Tibial nerve (tissue), 4 donors: ENCODE data around the gene RNF208. TPM values are rescaled to one million over a fixed set of nuclear protein-coding genes. Genes with fewer than 3 reads are reported as not detected.

Experiments
- DNase-seq, 2 donors: peaks; one replicate each; pipeline ENCODE4 v3.0.0-alpha.2; 2019; ENCODE audit warnings: low spot score in 2 of 2
- H3K27ac ChIP-seq, 4 donors: fragments of 200-600 bp; sonication (generic) in 3 of 4; one replicate each; pipeline ENCODE4 v1.5.1; 2017 to 2019; ENCODE audit warnings: mild to moderate bottlenecking in 1 of 4
- H3K27me3 ChIP-seq, 2 donors: fragments of 200-600 bp; sonication (generic) in 1 of 2; one replicate each; pipeline versions ENCODE4 v1.5.1 to v1.6.0; 2017 to 2019
- H3K36me3 ChIP-seq, 3 donors: fragments of 200-600 bp; sonication (generic); one replicate each; pipeline ENCODE4 v1.5.1; 2018 to 2019
- H3K4me1 ChIP-seq, 4 donors: fragments of 200-600 bp; sonication (generic) in 3 of 4; one replicate each; pipeline ENCODE4 v1.5.1; 2017 to 2019
- H3K4me3 ChIP-seq, 4 donors: fragments of 200-600 bp; sonication (generic) in 3 of 4; one replicate each; pipeline ENCODE4 v1.5.1; 2017 to 2019; ENCODE audit warnings: mild to moderate bottlenecking in 1 of 4, moderate library complexity in 1 of 4
- H3K9me3 ChIP-seq, 4 donors: fragments of 200-600 bp; sonication (generic) in 3 of 4; one replicate each; pipeline ENCODE4 v1.5.1; 2017 to 2019
- EP300 ChIP-seq, 2 donors: sonication (generic); formaldehyde crosslinking; IDR thresholded peaks; one replicate each; pipeline ENCODE4 v1.6.1; 2017; ENCODE audit warnings: antibody characterized with exemption in 2 of 2, mild to moderate bottlenecking in 1 of 2
- POLR2A ChIP-seq, 2 donors: fragments of 450-650 bp; IDR thresholded peaks; one replicate each; pipeline ENCODE4 v1.6.1; 2017; ENCODE audit warnings: antibody characterized with exemption in 2 of 2, mild to moderate bottlenecking in 2 of 2, moderate library complexity in 2 of 2
- WGBS, 2 donors: methylation state at CpG; one replicate each; pipeline ENCODE4 v1.1.5; 2018; 5-methylcytosine and 5-hydroxymethylcytosine counted together
- total RNA-seq, 4 donors: library from RNA; depleted of rRNA; stranded (reverse); fragments of >200 nt; gene quantifications; one replicate each; pipeline ENCODE4 v1.1.0, GENCODE V29; 2016
- TF ChIP-seq, protein P1 (sequence below), 5 experiments: fragments of 200-600 bp in 3 of 5; fragments of 450-650 bp in 2 of 5; sonication (generic) in 3 of 5; IDR thresholded peaks; one replicate each; pipeline ENCODE4 v1.5.1; 2016 to 2019; ENCODE audit warnings: antibody characterized with exemption in 5 of 5, mild to moderate bottlenecking in 3 of 5, moderate library complexity in 2 of 5

RNF208 gene
- total RNA-seq, 4 donors from 2014 or later: 0.63 to 8.1 (median 1.5) TPM

DNA sequence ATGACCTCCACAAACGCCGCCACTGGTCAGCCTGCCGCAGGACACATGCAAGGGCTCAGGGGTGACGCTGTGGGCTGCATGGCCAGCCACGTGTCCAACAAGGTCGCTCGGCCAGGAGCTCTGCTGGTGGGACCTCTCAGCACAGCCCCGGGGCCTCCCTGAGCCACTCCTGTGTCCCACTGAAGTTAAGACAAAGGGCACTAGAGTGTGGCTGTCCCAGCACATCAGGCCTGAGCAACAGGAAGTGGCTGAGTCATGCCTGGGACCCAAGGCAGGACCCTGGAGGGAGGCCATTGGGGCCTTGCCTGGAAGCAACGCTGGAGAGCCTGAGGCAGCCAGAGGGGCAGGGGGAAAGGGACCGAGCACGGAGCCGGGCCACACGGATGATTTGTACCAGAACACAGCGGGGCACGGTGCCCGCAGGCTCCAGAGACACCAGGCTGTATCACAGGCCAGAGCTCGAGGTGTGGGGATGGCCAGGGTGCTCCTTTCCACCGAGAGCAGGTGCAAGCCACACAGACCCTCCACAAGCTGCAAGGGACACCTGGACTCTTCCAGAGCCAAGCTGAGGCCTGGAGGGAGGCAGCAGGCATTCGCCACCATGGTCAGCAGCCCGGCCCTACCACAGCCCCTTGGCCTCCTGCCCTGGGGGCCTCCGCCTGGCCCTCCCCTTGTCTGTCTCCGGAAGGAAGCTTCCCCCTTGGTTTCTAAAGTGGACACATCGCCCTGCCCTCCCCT is 43.7 kb downstream of the RNF208 start:
- WGBS, 2 donors: 76 to 81% methylated on average over 15 to 21 of the region's 23 CpGs
- H3K36me3 ChIP-seq: peaks cover 3 to 66% (median 42%) of the 10 kb centered on the region in 3 donors

DNA sequence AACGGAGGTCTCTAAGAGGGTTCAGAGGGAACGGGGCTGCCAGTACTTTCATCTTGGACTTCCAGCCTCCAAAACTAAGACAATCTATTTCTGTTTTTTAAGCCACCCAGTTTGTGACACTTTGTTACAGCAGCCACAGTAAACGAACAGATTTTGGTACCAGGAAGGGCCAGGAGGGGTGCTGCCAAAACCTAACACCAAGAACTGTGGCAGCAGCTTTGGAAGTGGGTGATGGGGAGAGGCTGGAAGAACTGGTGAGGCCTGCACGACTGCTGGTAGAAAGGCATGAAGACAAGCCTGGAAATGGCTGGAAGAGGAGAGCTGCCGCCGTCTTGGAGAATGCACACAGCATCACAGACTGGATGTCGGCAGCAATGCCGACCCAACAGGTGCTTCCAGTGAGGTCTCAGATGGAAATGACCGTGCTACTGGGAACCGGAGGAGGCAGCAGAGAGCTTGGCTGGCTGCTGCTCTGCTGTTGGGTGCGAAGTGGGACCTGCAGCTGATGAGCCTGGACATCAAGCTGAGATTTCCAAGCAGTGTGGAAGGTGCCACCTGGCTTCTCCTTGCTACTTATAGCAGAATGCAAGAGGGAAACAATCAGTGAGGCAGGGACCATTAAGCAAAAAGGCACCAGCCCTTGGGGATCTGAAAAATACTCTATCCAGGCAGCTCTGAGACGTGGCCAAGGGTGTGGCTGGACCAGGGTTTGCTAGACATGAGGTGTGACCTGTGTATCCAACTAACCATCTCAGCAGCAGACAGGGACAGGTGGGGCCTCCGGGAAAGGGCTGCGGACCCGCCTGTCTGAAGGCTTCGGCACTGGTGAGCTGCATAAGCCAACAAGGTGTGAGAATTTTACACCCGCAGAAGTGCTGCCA is 45.5 kb downstream of the RNF208 start:
- WGBS, 2 donors: 51 to 61% methylated on average over 16 to 17 of the region's 17 CpGs
- H3K27ac ChIP-seq: no peak overlapping the region
- no peak for DNase-seq

More for the DNA sequence above, 43.7 kb downstream of the RNF208 start:
- H3K4me3 ChIP-seq: no peak overlapping the region
- H3K4me1 ChIP-seq: peaks cover 0 to 8% (median 0%) of the 10 kb centered on the region in 4 donors
- TF ChIP-seq EP300 (IDR thresholded peaks at IDR 0.05): no peak
- no peak for TF ChIP-seq POLR2A (IDR thresholded peaks at IDR 0.05)
- TF ChIP-seq, protein P1, sequence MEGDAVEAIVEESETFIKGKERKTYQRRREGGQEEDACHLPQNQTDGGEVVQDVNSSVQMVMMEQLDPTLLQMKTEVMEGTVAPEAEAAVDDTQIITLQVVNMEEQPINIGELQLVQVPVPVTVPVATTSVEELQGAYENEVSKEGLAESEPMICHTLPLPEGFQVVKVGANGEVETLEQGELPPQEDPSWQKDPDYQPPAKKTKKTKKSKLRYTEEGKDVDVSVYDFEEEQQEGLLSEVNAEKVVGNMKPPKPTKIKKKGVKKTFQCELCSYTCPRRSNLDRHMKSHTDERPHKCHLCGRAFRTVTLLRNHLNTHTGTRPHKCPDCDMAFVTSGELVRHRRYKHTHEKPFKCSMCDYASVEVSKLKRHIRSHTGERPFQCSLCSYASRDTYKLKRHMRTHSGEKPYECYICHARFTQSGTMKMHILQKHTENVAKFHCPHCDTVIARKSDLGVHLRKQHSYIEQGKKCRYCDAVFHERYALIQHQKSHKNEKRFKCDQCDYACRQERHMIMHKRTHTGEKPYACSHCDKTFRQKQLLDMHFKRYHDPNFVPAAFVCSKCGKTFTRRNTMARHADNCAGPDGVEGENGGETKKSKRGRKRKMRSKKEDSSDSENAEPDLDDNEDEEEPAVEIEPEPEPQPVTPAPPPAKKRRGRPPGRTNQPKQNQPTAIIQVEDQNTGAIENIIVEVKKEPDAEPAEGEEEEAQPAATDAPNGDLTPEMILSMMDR (IDR thresholded peaks at IDR 0.05): no peak
- DNase-seq: no peak
- no peaks in the 10 kb centered on the region for H3K9me3 ChIP-seq
- no peaks in the 10 kb centered on the region for H3K27me3 ChIP-seq
- H3K27ac ChIP-seq: no peak overlapping the region

DNA sequence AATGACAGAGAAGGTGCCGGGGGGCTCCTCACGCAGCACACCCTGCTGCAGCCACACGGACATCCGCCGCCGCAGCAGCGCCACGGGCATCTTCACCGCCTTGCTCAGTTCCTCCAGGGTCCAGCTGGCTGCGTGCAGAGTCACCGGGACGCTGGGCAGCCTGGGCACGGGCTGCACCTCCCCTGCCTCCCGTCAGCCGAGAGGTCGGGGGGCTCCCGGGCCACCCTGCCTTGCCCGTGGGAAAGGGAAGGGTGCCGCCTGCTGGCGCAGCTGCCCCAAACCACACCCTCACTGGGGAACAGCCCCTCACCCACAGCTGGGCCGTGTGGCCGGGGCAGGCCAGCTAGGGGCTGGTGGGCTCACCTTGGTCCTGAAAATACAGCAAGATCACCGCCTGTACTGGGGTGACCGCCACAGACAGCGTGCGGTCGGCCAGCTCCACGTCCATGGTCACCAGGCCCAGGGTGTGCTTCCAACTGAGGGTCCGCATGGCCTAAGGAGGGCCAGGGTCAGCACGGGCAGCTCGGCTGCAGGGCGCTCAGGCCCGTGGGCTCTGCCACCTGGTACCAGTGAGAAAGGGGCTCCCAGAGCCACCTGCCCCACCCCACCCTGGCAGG is 46.6 kb downstream of the RNF208 start:
- no peak overlapping the region for H3K4me3 ChIP-seq
- DNase-seq: no peak
- peaks cover 3 to 37% (median 14%) of the 10 kb centered on the region in 3 donors for H3K36me3 ChIP-seq
- H3K4me1 ChIP-seq: peaks cover 0 to 8% (median 0%) of the 10 kb centered on the region in 4 donors
- H3K9me3 ChIP-seq: no peaks in the 10 kb centered on the region
- 40 to 56% methylated on average over 13 to 19 of the region's 33 CpGs for WGBS, 2 donors
- TF ChIP-seq POLR2A (IDR thresholded peaks at IDR 0.05): no peak
- TF ChIP-seq, protein P1 (IDR thresholded peaks at IDR 0.05): no peak
- no peak for TF ChIP-seq EP300 (IDR thresholded peaks at IDR 0.05)
- no peak overlapping the region for H3K27ac ChIP-seq
- H3K27me3 ChIP-seq: peaks cover 0 to 11% of the 10 kb centered on the region in 2 donors

More for the DNA sequence above, 45.5 kb downstream of the RNF208 start:
- Histone ChIP-seq H3K36me3 (peaks cover 3 to 48% (median 24%) of the 10 kb centered on the region in 3 donors), H3K9me3 (no peaks in the 10 kb centered on the region), H3K4me3 (no peak overlapping the region), H3K27me3 (peaks cover 0 to under 1% of the 10 kb centered on the region in 2 donors), H3K4me1 (peaks cover 0 to 8% (median 0%) of the 10 kb centered on the region in 4 donors)
- TF ChIP-seq EP300 (IDR thresholded peaks at IDR 0.05) (no peak), POLR2A (IDR thresholded peaks at IDR 0.05) (no peak)
- TF ChIP-seq, protein P1 (IDR thresholded peaks at IDR 0.05): peak; percentile 12 to 40 (median 26)

DNA sequence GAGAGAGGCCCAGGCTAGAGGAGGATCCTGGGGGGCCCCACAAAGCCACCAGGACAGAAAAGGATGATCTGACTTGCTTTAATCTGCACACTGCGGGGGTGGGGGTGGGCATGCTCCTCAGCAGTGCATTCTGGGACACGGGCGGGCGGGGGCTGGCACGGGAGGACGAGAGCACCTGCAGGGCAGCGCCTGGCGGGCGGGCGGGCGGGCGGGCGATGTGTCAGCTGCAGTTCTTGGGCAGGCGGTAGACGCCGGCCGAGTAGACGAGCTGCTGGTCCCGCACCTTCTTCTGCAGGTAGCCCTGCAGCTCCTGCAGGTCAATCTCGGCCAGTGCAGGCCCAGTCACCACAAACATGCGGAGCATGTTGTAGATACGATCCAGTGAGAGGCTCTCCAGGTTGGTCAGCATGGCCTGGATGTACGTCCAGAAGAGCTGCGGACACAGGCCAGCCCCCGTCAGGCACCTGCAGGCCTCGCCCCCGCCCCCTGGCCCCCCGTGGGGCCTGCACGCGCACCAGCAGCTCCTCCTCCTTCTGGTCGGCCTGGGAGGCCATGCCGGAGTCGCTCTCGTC is 47.2 kb downstream of the RNF208 start:
- no peak overlapping the region for H3K27ac ChIP-seq
- no peak for DNase-seq
- 41 to 45% methylated on average over 11 to 27 of the region's 34 CpGs for WGBS, 2 donors
- peaks cover 0 to 10% (median under 1%) of the 10 kb centered on the region in 4 donors for H3K4me1 ChIP-seq
- H3K4me3 ChIP-seq: no peak overlapping the region
- TF ChIP-seq, protein P1 (IDR thresholded peaks at IDR 0.05): no peak
- no peak for TF ChIP-seq EP300 (IDR thresholded peaks at IDR 0.05)
- no peak for TF ChIP-seq POLR2A (IDR thresholded peaks at IDR 0.05)
- no peaks in the 10 kb centered on the region for H3K9me3 ChIP-seq
- peaks cover 1 to 18% of the 10 kb centered on the region in 2 donors for H3K27me3 ChIP-seq
- peaks cover 0 to 31% (median 8%) of the 10 kb centered on the region in 3 donors for H3K36me3 ChIP-seq
